GM12891 (cell line): Measurements from ENCODE around the gene TOPORS.
"Not testable (repeated sequence)": the region's sequence is repeated elsewhere in the genome, so short reads cannot be mapped to it uniquely, and the experiment has no call there.

Experiments used
- DNase-seq: peaks from one replicate; pipeline ENCODE4 v3.0.0; 2011; ENCODE audit warnings: low spot score; ENCODE audit not compliant: insufficient read length
- FAIRE-seq: peaks from 2 replicates; lab custom pipeline; 2011; peaks lifted over from hg19 to GRCh38; lab: Jason Lieb, UNC
- PAX5 ChIP-seq: IDR thresholded peaks from 2 replicates; pipeline ENCODE4 v1.6.1; 2011; ENCODE audit warnings: low read length, moderate library complexity, mild to moderate bottlenecking; ENCODE audit not compliant: insufficient read depth, severe bottlenecking
- POLR2A ChIP-seq: IDR thresholded peaks from 2 replicates; pipeline ENCODE4 v1.6.1; 2011; ENCODE audit warnings: low read depth, low read length, control low read depth
- POLR2AphosphoS5 ChIP-seq: IDR thresholded peaks from 2 replicates; pipeline ENCODE4 v1.6.1; 2011; ENCODE audit warnings: low read depth, low read length, control low read depth
- POU2F2 ChIP-seq: IDR thresholded peaks from 2 replicates; pipeline ENCODE4 v1.6.1; 2011; ENCODE audit warnings: low read depth, mild to moderate bottlenecking, control low read depth, low read length, moderate library complexity
- SPI1 ChIP-seq: IDR thresholded peaks from 2 replicates; pipeline ENCODE4 v1.6.1; 2011; ENCODE audit warnings: low read depth, low read length, control low read depth
- TAF1 ChIP-seq: IDR thresholded peaks from 2 replicates; pipeline ENCODE4 v1.6.1; 2011; ENCODE audit warnings: low read depth, low read length, control low read depth

TOPORS gene

DNA sequence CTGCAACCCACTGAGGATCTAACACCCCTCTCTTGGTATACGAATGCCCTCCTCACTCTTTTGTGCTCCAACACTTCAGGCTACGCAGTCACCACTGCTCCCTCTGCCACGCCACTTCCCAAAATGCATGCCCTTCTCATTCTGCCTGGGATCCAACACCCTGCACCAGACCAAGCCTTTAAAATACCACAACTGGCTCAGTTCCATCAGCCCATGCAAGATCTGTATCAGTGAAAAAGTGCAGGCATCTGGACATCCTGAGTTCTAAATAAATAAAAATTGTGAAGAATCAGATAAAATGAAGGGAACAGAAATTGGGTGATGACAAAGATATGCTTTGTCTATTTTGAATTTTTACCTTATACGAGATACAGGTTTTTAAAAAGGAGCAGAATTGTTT, 17.9 kb upstream of the TOPORS start:
- DNase-seq, result no peak
- FAIRE-seq, result no peak
- TF ChIP-seq POLR2AphosphoS5 (no peak), TAF1 (no peak), POU2F2 (no peak), PAX5 (no peak), SPI1 (no peak), POLR2A (no peak)

DNA sequence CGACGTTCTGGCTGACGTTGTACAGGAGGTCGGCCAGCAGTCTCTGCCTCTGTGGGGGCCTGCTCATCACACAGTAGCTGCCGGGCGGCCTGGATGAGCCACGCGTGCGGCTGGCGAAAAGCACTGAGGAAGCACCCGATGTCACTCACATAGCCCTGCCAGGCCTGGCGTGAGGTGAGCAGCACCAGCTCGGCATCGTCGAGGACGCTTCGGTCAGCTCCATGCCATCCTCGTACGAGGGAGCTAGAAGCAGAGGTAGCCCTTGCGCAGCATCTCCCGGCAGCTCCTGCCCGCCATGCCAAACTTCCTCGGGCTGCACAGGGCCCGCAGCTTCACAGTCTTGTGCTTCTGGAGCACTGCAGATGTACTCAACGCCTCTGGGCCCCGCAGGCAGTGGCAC, 14.4 kb upstream of the TOPORS start:
- TF ChIP-seq TAF1 (no peak), POLR2A (no peak), POU2F2 (no peak), POLR2AphosphoS5 (no peak), PAX5 (no peak), SPI1 (no peak)
- DNase-seq (no peak), FAIRE-seq (no peak)

DNA sequence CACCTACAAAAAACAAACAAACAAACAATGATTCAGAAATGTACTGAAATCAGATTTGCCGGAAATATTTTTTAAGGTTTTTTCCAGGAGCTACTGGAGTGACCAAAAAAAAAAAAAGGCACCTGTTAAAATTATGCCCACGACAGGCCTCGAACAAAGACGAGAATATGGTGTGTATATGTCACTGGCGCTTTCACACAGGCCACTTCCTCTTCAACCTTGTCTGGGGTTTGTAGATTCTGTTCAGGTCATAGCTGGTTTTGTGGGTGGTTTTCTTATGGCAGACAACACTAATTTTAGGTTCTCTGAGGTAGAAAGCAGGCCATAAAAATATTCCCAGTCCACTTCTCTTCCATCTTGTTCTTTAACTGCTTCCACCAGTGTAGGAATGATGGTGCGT, 13.6 kb upstream of the TOPORS start:
- DNase-seq (no peak), FAIRE-seq (no peak)
- 0 out of 2 replicates have a peak, but pooled peaks have one; percentile 21 for TF ChIP-seq SPI1
- TF ChIP-seq POU2F2, result no peak
- no peak for TF ChIP-seq PAX5
- no peak for TF ChIP-seq POLR2AphosphoS5
- TF ChIP-seq POLR2A, result no peak
- TF ChIP-seq TAF1, result no peak

DNA sequence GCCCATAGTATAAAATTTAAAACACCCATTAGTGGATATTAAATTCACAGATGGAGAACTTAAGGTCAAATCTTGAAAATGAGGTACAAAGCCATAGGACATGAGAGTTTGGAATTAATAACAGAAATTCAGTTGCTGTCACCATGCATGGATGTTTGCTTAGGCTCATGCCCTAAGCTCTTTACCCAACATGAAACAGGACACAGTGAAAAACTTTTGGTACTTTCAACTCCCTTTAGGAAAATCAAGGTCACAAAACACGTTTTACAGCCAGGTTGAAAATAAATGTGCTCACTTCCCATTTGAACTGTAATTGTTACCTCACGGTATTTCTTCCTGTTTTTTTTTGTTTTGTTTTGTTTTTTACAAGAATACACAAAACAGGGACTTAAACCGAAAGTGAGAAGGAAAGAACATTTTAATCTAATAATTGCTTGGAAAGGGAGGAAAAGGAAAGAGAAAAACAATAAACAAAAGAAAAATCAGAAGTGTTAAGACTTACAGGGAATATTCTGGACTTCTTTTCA, 6.1 kb upstream of the TOPORS start:
- FAIRE-seq, result no peak
- TF ChIP-seq TAF1 (no peak), SPI1 (0 out of 2 replicates have a peak, but pooled peaks have one; percentile 40), POLR2AphosphoS5 (no peak), POU2F2 (no peak), POLR2A (no peak)
- DNase-seq, result no peak

DNA sequence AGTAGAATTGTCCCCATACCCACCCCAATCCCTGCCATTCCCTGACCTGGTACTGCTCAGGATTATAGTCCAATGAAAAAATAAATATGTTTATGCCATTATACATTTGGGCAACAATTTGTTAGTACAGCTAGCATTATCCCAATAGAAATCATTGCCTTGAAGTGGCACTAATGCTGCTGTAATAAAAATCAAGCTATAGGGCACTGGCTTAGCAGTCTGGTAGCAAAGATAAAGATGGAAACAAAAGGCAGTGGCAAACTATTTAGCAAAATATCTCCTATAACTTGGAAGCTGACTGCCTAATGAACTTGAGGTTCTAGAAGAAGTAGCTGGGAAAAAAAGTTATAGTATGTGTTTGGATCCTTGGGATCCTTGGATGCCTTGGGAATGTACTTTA, 2.2 kb upstream of the TOPORS start:
- FAIRE-seq (no peak), DNase-seq (no peak)

DNA sequence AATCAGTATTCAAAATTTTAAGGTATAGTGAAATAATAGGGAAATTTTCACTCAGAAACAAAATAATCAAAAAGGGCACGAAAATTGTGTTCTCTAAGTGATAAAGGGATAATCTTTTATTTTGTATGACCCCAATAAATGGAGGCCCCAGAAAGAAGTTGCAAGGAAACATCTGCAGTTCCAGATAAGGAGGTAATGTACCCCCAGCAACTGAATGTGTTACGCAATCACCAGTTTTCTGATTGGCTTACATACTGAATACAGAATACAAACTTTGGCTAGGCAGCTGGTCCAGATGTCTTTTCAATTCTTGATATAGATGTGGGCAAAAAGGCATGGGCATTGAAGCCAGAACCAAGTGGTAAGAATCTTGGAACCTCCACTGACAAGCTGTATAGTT, 1.7 kb upstream of the TOPORS start:
- TF ChIP-seq SPI1 (no peak), POLR2A (no peak), POU2F2 (no peak), POLR2AphosphoS5 (no peak), PAX5 (no peak), TAF1 (no peak)
- DNase-seq, result no peak
- FAIRE-seq, result no peak

More for the DNA sequence above, 2.2 kb upstream of the TOPORS start:
- no peak for TF ChIP-seq SPI1
- no peak for TF ChIP-seq PAX5
- TF ChIP-seq POU2F2, result no peak
- no peak for TF ChIP-seq POLR2A
- no peak for TF ChIP-seq POLR2AphosphoS5

DNA sequence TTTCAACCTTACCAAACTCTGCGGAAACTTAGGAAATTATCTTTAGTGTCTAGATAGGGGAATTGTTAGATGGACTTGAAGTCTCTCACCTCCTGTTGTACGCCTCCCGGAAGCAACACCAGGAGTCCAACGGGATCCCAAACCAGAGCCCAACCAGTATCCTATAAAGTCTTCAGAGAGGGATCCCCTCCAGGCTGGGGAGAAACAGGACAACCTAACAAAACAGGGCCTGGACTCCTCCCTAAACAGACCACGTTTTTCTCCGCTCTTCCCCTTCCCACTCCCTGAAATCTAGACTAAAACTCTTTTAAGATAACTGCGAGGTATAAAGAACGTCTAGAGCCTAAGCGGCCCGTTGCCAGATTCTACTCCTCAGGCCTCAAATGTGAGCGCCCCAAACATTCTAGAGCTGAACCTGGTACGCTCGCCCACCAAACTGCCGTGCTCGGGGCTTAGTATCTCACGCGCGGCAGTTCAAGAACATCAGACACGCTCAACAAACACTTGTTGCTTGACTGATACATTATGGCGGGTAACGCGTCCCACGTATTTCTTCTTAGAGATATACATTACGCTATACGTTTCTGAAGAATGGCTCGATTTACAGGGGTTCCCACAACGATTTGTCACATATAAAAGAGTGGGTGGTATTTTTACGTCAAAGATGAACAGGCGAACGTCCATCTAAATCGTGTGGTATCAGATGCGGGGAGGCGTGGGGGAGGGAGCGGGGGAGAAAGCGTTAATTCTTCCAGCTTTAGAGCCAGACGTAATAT, 922 bp downstream of the TOPORS start:
- DNase-seq (no peak), FAIRE-seq (peak; percentile 79)
- TF ChIP-seq TAF1, result no peak
- TF ChIP-seq POLR2A, result no peak
- no peak for TF ChIP-seq POLR2AphosphoS5
- TF ChIP-seq POU2F2, result no peak
- TF ChIP-seq PAX5, result no peak
- no peak for TF ChIP-seq SPI1

DNA sequence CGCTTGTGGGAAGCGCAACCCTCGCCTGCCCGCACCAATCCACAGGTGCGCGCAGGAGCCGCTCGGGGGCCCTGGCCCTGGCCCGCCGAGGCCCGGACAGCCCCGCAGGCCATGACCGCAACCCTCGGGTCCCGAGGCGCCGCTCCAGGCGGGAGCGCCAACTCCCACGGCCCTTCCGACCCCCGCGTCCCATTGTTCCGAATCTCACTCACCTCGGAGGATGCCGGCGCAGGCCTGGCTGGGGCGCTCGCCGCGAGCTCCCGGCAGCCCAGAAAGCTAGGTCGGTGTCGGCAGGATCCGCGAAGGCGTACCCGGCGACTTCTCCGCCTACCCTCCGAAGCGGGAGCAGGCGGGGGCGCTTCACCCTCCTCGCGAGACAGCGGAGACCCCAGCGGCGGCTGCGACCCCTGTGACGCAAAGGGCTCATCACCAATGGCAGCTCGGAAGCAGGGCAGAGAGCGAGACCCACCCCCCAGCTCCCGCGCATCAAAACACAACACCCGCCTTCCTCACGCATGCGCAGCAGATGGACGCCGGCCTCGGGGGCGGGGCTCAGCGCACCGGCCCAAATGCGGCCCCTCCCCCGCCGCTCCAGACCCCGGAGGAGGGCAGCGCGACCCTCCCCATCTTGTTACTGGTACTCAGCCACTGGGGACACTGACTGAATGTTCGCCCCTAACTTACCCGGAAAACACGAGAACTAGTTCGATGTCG, 1.7 kb downstream of the TOPORS start:
- 0 out of 2 replicates have a peak, but pooled peaks have one; percentile 26 for TF ChIP-seq POLR2AphosphoS5
- no peak for TF ChIP-seq POLR2A
- DNase-seq (peak; percentile 92), FAIRE-seq (peak; percentile 96)

DNA sequence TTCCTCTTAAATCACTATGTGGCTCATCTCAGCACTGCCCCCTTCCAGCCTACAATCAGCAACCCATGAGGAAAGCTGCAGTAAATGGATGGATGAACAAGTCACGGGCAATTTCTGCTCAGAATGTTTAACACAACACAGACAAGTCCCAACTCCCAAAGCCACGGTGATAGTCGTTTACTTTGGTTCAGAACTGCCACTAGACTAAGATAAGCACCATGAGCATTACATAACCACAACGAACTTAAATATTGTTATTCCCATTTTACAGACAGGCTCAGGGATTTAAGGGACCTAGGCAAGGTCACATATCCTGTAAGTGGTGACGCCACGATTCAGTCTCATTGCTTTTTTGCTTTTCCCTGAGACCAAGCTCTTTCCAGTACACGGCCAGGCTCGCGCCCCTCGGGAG, 2.2 kb downstream of the TOPORS start:
- no peak for FAIRE-seq
- no peak for TF ChIP-seq TAF1
- DNase-seq, result no peak

DNA sequence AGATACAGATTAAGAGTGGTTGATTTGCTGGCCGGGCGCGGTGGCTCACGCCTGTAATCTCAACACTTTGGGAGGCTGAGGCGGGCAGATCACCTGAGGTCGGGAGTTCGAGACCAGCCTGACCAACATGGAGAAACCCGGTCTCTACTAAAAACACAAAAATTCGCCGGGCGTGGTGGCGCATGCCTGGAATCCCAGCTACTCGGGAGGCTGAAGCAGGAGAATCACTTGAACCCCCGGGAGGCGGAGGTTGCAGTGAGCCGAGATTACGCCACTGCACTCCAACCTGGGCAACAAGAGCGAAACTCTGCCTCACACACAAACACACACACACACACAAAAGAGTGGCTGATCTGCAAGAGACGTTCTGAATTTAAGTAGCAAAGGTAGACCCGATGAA, 4.2 kb downstream of the TOPORS start:
- not testable (repeated sequence) for FAIRE-seq, DNase-seq
